SK-N-SH (cell line): ENCODE results near the gene FYN. TPM values are rescaled to one million over a fixed set of nuclear protein-coding genes. Genes with fewer than 3 reads are reported as not detected.

ENCODE experiments used
- CTCF ChIA-PET: fragments of 300-600, 350-600 bp; formaldehyde crosslinking; extraction: SDS; loops from one replicate; lab custom pipeline; 2021; lab: Yijun Ruan, JAX
- POLR2A ChIA-PET: fragments of 350-600 bp; sonication (Branson Sonifier 250); formaldehyde crosslinking; extraction: SDS; loops from one replicate; lab custom pipeline; 2020; ENCODE audit warnings: antibody characterized with exemption, inconsistent platforms; lab: Yijun Ruan, JAX
- DNase-seq: peaks from one replicate; pipeline ENCODE4 v3.0.0; 2012
- H2AFZ ChIP-seq: fragments of 200-600 bp; sonication (generic); 2 replicates; pipeline ENCODE4 v1.8.1; 2016; ENCODE audit warnings: antibody characterized with exemption, mild to moderate bottlenecking, low read depth
- H3F3A ChIP-seq: fragments of 200-600 bp; sonication (generic); replicated peaks from 2 replicates; pipeline ENCODE3; 2016; ENCODE audit warnings: antibody characterized with exemption, mild to moderate bottlenecking; ENCODE audit not compliant: insufficient read depth
- H3K27ac ChIP-seq, 2 experiments: fragments of 200-500 bp in 1 of 2; fragments of 200-600 bp in 1 of 2; sonication (Bioruptor generic) in 1 of 2; sonication (generic), shearing (Covaris generic) in 1 of 2; 2 replicates each; pipeline versions ENCODE4 v1.5.1 to v1.6.1; 2014 to 2016; ENCODE audit warnings: low read depth in 2 of 2, inconsistent platforms in 1 of 2, low read length in 1 of 2, mild to moderate bottlenecking in 1 of 2, mixed read lengths in 1 of 2
- H3K27me3 ChIP-seq: fragments of 200-600 bp; sonication (generic), shearing (Covaris generic); 2 replicates; pipeline ENCODE4 v1.6.1; 2016; ENCODE audit warnings: mixed run types; ENCODE audit not compliant: insufficient read depth
- H3K36me3 ChIP-seq, 2 experiments: fragments of 200-500 bp in 1 of 2; fragments of 200-600 bp in 1 of 2; sonication (Bioruptor generic) in 1 of 2; sonication (generic) in 1 of 2; replicated peaks in 1 of 2; 2 replicates each; pipeline versions ENCODE3 to v1.5.1; 2014 to 2016; ENCODE audit warnings: low read length in 1 of 2, mild to moderate bottlenecking in 1 of 2; ENCODE audit not compliant: insufficient read depth in 2 of 2, control insufficient read depth in 1 of 2
- H3K4me1 ChIP-seq, 2 experiments: fragments of 200-500 bp in 1 of 2; fragments of 200-600 bp in 1 of 2; sonication (Bioruptor generic) in 1 of 2; sonication (generic), shearing (Covaris generic) in 1 of 2; 2 replicates each; pipeline versions ENCODE4 v1.5.1 to v1.6.1; 2014 to 2016; ENCODE audit warnings: low read depth in 1 of 2, low read length in 1 of 2, mixed run types in 1 of 2; ENCODE audit not compliant: insufficient read depth in 2 of 2, control insufficient read depth in 1 of 2
- H3K4me2 ChIP-seq: fragments of 200-600 bp; sonication (generic), shearing (Covaris generic); 2 replicates; pipeline ENCODE4 v1.6.1; 2017; ENCODE audit warnings: mixed run types
- H3K4me3 ChIP-seq, 2 experiments: fragments of 200-500 bp in 1 of 2; fragments of 200-600 bp in 1 of 2; sonication (Bioruptor generic) in 1 of 2; sonication (generic), shearing (Covaris generic) in 1 of 2; 2 replicates each; pipeline versions ENCODE4 v1.5.1 to v1.8.1; 2014 to 2016; ENCODE audit warnings: low read depth in 2 of 2, inconsistent platforms in 1 of 2, low read length in 1 of 2, mild to moderate bottlenecking in 1 of 2, mixed read lengths in 1 of 2, moderate library complexity in 1 of 2
- H3K79me2 ChIP-seq: fragments of 200-600 bp; sonication (generic); 2 replicates; pipeline ENCODE4 v1.8.1; 2017; ENCODE audit warnings: mild to moderate bottlenecking; ENCODE audit not compliant: insufficient read depth
- H3K9ac ChIP-seq: fragments of 200-600 bp; sonication (generic); 2 replicates; pipeline ENCODE4 v1.6.1; 2017; ENCODE audit warnings: mixed run types
- H3K9me2 ChIP-seq: fragments of 200-600 bp; sonication (generic); 2 replicates; pipeline ENCODE4 v1.6.1; 2017; ENCODE audit warnings: mixed run types
- H3K9me3 ChIP-seq: fragments of 200-600 bp; sonication (generic); 2 replicates; pipeline ENCODE4 v1.6.1; 2017; ENCODE audit warnings: mixed run types, mild to moderate bottlenecking, moderate library complexity
- H4K20me1 ChIP-seq: fragments of 200-600 bp; sonication (generic); 2 replicates; pipeline ENCODE4 v1.6.1; 2017; ENCODE audit warnings: mild to moderate bottlenecking, mixed run types; ENCODE audit not compliant: insufficient read depth
- FOXJ3 ChIP-seq: sonication (generic); formaldehyde crosslinking; IDR thresholded peaks from 2 replicates; pipeline ENCODE4 v1.5.1; 2020; ENCODE audit warnings: mild to moderate bottlenecking, missing genetic modification reagents
- MXI1 ChIP-seq: IDR thresholded peaks from 2 replicates; pipeline ENCODE4 v1.6.1; 2012; ENCODE audit warnings: mild to moderate bottlenecking, low read depth, low read length, improper control_type of control experiment
- TEAD4 ChIP-seq: IDR thresholded peaks from 2 replicates; pipeline ENCODE4 v1.4.0; 2012; ENCODE audit warnings: mild to moderate bottlenecking, borderline replicate concordance; ENCODE audit not compliant: insufficient read depth
- WGBS: methylation state at CpG from one replicate; pipeline ENCODE4 v1.1.6; 2017; ENCODE audit warnings: low lambda C conversion rate; 5-methylcytosine and 5-hydroxymethylcytosine counted together
- polyA plus RNA-seq, 3 experiments: library from polyadenylated mRNA; depleted of rRNA; stranded (reverse); fragments of >200 nt; gene quantifications; 2 replicates each; pipeline ENCODE4 v1.2.3, GENCODE V29; 2012
- TF ChIP-seq, protein P1 (sequence below): fragments of 200-600 bp; sonication (generic); IDR thresholded peaks from 2 replicates; pipeline ENCODE4 v1.6.1; 2017; ENCODE audit warnings: antibody characterized with exemption, mild to moderate bottlenecking, moderate library complexity
- TF ChIP-seq, protein P2 (sequence below): IDR thresholded peaks from 2 replicates; pipeline ENCODE4 v1.4.0; 2012; ENCODE audit warnings: low read depth
- TF ChIP-seq, protein P3 (sequence below): IDR thresholded peaks from 2 replicates; pipeline ENCODE4; 2012
- TF ChIP-seq, protein P4 (sequence below): IDR thresholded peaks from 2 replicates; pipeline ENCODE4 v1.6.1; 2012; ENCODE audit warnings: mild to moderate bottlenecking, low read depth, low read length, moderate library complexity

Gene FYN
- polyA plus RNA-seq, 1 of the 3 experiments (the other 2 are of a cell fraction) = 31.0 TPM

DNA sequence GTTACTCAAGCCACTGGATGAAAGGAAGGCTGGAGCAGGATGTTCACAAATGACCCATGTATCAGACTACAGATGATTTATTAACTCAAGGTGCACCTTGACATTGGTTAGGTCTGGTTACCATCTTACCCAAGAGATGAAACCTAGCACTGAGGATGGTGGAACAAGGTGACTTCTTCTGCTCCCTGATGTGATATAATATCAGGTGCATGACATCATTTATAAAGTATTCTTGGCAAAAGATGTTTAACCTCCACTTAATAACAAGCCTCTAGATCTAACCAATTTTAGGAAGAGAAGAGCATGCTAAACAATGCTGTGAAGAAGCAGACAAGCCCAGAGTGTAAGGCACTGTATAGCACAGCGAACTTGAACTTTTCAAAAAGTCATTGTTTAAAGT, 100.9 kb downstream of the FYN start:
- WGBS = 84% methylated on average over 1 of the region's 1 CpG
- CTCF ChIA-PET = no interaction called here
- no peaks in the 10 kb centered on the region; the same call in 1 of the 2 replicates for H3K79me2 ChIP-seq

More for the DNA sequence above, 100.9 kb downstream of the FYN start:
- Histone ChIP-seq H4K20me1 (no peaks in the 10 kb centered on the region), H2AFZ (no peak overlapping the region), H3K4me3 (no peak overlapping the region), H3K36me3 (peaks cover 0 to 8% of the 10 kb centered on the region in 2 experiments), H3K4me2 (no peak overlapping the region), H3F3A (no peaks in the 10 kb centered on the region), H3K9ac (no peak overlapping the region), H3K27me3 (no peaks in the 10 kb centered on the region), H3K27ac (no peak overlapping the region), H3K9me2 (no peaks in the 10 kb centered on the region), H3K9me3 (no peaks in the 10 kb centered on the region), H3K4me1 (peaks cover 17 to 20% of the 10 kb centered on the region in 2 experiments; a peak in 3 of 4 replicates)
- TF ChIP-seq, protein P1, sequence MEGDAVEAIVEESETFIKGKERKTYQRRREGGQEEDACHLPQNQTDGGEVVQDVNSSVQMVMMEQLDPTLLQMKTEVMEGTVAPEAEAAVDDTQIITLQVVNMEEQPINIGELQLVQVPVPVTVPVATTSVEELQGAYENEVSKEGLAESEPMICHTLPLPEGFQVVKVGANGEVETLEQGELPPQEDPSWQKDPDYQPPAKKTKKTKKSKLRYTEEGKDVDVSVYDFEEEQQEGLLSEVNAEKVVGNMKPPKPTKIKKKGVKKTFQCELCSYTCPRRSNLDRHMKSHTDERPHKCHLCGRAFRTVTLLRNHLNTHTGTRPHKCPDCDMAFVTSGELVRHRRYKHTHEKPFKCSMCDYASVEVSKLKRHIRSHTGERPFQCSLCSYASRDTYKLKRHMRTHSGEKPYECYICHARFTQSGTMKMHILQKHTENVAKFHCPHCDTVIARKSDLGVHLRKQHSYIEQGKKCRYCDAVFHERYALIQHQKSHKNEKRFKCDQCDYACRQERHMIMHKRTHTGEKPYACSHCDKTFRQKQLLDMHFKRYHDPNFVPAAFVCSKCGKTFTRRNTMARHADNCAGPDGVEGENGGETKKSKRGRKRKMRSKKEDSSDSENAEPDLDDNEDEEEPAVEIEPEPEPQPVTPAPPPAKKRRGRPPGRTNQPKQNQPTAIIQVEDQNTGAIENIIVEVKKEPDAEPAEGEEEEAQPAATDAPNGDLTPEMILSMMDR = no peak
- TF ChIP-seq FOXJ3 (CRISPR knock-in tag) (no peak), MXI1 (no peak), TEAD4 (no peak)
- TF ChIP-seq, protein P2, sequence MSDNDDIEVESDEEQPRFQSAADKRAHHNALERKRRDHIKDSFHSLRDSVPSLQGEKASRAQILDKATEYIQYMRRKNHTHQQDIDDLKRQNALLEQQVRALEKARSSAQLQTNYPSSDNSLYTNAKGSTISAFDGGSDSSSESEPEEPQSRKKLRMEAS = no peak
- TF ChIP-seq, protein P3, sequence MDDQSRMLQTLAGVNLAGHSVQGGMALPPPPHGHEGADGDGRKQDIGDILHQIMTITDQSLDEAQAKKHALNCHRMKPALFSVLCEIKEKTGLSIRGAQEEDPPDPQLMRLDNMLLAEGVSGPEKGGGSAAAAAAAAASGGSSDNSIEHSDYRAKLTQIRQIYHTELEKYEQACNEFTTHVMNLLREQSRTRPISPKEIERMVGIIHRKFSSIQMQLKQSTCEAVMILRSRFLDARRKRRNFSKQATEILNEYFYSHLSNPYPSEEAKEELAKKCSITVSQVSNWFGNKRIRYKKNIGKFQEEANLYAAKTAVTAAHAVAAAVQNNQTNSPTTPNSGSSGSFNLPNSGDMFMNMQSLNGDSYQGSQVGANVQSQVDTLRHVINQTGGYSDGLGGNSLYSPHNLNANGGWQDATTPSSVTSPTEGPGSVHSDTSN = no peak
- TF ChIP-seq, protein P4, sequence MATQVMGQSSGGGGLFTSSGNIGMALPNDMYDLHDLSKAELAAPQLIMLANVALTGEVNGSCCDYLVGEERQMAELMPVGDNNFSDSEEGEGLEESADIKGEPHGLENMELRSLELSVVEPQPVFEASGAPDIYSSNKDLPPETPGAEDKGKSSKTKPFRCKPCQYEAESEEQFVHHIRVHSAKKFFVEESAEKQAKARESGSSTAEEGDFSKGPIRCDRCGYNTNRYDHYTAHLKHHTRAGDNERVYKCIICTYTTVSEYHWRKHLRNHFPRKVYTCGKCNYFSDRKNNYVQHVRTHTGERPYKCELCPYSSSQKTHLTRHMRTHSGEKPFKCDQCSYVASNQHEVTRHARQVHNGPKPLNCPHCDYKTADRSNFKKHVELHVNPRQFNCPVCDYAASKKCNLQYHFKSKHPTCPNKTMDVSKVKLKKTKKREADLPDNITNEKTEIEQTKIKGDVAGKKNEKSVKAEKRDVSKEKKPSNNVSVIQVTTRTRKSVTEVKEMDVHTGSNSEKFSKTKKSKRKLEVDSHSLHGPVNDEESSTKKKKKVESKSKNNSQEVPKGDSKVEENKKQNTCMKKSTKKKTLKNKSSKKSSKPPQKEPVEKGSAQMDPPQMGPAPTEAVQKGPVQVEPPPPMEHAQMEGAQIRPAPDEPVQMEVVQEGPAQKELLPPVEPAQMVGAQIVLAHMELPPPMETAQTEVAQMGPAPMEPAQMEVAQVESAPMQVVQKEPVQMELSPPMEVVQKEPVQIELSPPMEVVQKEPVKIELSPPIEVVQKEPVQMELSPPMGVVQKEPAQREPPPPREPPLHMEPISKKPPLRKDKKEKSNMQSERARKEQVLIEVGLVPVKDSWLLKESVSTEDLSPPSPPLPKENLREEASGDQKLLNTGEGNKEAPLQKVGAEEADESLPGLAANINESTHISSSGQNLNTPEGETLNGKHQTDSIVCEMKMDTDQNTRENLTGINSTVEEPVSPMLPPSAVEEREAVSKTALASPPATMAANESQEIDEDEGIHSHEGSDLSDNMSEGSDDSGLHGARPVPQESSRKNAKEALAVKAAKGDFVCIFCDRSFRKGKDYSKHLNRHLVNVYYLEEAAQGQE = no peak
- no peak for DNase-seq
- POLR2A ChIA-PET = no interaction called here
